Measurements from ENCODE around the gene NOS3.

GRCh38 chr7:150961510-150962289 is 29.1 kb upstream of the NOS3 start:
- TF ChIP-seq CTCF (IDR thresholded peaks at IDR 0.05): no peak
- TF ChIP-seq POLR2A (IDR thresholded peaks at IDR 0.05): no peak

Measured in prostate gland (tissue), 2 donors.